ENCODE data around the gene ZFP36L2.

Gene ZFP36L2

DNA sequence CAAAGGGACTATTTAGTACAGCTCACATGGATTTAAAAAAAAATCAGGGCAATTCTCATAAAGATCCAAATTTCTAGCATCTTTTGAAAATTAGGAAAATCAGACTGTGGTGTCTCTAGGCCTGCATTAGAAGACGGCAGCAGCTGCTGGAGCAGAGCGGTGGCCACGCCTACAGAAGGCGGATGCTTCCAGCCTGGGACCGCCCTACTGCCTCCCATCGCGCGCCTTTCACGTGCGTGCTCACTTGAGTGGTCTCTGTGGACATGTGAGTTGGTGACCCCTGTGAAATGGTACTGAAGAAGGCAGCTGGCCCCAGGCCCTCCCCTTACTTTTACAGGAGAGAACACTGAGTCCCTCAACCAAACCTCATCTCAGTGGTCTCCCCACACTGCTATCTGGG lies 15.2 kb upstream of the ZFP36L2 start:
- no peak for DNase-seq

DNA sequence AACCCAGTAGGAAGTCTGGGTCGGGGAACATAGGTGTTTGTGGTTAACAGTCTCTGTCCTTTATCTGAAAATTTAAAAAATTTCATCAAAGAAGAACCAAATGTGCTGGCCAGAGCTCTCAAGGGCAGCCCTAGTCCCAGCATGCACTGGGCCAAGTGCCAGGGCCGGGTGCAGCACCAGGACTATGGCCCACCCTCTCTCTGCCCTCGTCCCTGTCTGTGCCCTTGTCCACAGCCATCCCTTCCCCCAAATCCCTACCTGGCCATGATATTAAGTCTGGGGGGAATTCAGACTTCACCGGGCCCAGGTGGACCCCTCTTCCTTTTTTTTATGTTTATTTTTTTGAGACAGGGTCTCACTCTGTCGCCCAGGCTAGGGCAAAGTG lies 14.4 kb upstream of the ZFP36L2 start:
- no peak for DNase-seq

DNA sequence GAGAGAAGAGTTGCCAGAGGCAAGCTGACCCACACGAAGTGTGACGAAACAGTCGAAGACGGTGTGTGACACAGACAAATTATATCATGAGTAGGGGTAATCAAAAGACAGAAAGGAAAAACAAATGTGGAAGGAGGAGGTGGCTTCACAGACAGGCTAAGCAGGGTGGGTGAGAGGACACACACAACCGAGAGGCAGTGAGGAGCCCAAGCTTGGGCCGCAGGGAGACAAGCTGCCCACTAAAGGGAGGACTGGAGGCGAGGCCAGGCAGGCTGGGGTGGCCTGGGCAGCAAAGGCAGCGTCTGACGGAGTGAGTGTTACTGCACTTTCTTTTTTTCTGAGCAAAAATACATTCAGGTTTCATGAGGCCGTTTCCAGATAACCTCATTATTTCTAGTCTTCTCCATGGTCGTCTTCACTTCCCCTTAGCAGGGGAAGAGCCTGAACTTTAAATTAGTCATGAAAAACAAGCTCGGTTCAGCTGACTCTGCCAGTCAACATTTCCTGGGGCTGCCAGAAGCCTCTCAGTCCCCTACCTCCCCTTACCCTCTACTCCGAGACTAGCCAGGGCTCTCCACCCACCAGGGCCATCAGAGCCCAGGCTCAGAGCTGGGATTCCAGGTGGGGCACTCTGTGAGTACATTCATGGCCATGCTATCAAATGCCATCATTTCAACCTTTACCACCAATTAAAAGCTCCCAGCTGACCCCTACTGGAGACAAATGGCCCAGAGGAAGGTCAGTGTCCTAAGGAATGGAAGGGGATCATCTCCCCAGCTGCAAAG lies 13.8 kb upstream of the ZFP36L2 start:
- no peak for DNase-seq

DNA sequence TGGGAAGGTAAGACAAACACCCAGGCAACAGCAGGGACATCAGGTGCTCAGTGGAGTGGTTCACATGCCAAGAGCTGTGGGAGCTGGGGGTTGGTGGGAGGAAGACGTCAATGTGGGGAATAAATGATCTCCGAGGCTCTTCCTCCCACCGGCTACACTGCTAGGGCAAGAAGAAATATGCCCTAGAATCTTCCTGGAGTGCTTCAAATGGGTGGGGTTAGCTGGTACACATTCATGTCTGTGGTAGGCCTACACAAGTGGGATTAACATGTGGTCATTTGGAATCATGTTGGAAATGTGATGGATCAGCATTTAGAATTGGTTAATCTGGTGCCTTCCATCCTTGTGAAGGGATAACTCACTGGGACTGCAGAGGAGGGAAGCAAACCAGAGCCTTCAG lies 12.4 kb upstream of the ZFP36L2 start:
- DNase-seq: no peak

DNA sequence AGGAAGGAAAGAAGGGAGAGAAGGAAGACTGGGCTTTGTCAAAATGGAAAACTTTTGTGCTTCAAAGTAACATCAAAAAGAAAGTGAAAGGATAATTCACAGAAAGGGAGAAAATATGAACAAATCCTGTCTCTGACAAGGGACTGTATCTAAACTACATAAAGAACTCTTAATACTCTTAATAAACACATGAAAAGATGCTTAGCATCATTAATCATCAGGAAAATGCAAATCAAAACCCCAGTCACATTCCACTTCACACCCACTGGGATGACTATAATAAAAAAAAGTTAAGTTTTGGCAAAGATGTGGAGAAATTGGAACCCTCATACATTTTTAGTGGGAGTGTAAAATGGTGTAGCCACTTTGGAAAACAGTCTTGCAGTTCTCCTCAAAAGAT lies 11.8 kb upstream of the ZFP36L2 start:
- DNase-seq: no peak

DNA sequence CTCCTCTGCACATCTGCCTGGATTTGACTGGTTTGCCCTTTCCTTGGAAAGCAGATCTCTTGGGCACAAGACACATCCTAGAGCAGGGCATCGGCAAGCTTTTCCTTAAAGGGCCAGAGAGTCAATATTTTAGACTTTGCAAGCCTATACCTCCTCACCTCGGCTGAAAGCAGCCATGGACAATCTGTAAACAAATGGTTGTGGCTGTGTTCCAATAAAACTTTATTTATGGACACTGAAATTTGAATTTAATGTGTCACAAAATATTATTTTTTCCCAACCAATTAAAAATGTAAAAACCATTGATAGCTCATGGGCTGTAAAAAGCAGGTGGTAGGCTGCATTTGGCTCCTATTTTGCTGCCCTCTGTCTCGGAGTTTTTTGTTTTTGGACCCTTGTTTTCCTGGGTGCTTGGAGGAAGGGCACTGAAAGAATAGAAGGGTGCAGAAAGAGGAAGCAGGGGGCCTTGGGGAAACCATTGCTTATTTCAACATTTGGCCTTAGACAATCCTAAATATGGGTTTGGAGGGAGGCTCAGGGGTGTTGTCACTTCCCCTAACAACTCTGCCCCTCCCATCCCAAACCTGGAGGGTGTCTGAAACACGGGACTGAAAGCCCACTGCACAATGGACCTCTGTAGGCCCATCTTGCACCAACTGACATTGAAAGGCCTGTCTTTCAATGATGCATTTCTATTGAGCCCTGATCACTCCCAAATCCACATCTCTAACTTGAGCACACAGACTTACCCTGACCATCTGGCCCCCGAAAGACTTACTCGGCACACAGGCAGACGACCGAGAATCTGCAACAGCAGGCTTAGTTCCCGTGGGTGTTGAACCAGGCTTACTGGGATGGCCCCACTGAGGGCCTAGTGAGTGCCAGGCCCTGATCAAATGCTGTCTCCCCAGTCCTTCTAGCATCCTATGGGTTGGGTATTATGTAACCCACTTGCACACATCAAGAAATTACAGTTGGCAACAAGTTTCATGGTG lies 7.1 kb upstream of the ZFP36L2 start:
- no peak for DNase-seq

DNA sequence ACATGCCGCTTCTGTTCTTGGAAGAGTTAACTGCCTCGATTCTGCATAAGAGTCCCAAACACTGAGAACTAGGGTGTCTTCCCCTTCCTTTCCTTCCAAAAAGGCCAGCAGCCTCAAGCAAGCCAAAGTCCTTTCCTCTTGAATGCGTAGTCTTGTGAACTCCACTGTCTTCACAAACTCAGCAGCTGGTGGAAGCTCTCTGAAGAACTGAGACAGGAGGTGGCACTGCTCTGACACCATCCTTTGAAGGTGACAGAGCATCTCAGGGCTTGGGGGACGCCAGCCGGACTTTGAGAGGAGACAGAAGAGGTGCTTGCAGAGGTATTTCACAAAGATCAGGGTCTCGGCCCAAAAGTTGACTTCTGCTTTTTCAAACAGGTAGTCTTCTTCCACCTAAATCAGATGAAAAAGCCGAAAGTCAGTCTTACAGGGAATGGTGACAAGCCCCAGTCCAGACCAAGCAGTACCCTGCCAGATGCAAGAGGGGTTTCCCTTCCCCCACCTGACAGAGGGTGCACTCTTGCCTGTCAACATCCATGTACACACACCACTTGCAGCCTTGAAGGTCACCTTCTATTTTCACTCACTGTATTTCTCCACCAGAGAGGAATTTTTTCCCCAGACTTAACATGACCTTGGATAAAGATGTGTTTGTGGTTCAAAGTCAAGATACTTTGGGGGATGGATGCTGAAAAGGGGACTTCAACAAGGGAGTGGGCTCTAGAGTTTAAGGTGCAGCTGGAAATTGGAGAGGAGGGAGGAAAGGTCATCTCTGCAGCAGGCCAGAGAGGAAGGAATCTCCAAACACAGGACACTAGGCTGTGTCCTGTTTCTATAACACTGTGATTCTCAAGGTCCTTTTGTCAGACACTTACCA lies 4.8 kb upstream of the ZFP36L2 start:
- no peak for DNase-seq

DNA sequence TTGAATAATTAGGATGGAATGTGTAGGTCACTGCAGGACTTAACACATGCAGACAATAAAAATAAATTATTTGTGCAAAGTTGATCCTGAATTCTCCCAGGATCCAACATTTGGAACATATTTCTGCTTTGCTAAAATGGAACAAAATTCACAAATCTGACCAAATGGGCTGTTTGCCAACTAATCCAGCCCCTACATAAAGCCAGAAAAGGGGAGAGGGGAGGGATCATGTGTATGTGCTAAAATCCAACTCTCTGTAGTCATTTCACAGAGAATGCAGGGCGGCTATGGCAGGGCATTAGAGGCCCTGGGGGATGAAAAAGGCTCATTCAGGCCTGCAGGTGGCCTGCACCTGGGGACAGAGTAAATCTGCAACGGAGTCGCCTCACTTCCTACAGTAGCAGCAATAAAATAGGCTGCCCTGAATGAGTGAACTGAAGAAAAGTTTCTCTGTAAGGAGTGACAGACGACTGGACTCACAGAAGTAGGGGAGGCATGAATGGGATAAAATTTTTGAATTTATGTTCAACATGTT lies 4.0 kb upstream of the ZFP36L2 start:
- no peak for DNase-seq

DNA sequence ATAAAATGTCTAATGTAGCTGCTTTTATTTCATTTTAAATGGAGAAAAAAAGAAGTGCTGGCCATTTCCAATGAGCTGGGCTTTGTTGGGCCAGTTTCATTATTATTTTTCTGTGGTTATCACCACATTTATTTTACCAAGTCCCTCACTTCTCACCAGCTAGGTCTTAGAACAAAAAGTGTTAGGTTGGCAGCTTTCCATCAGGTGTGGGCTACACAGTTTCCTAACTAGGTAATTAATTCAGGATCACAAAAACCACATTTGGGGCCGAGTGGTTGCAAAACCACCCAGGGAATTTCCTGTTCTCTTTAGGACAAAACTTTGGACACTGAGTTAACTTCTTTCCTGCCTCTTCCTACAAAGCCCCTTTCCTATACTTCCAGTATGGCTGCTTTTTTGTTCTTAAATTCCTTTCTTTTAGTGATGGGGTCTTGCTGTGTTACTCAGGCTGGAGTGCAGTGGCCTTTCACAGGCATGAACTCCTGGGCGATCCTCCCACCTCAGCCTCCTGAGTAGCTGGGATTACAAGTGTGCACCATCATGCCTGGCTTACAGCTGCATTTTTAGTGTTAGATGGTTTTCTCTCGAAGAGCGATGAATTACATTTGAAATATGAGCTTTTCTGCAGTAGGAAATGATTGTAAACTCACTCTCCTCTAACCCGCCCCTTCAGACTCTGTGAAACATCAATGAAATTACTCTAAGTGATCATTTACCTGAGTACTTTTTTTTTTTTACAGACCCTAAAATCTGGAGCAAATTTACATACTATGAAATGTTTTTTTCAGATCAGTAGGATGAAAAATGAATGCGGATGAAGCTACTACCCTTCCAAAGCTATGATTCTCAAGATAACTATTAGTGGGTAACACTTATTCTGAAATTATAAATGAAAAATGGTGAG lies 2.6 kb upstream of the ZFP36L2 start:
- no peak for DNase-seq

DNA sequence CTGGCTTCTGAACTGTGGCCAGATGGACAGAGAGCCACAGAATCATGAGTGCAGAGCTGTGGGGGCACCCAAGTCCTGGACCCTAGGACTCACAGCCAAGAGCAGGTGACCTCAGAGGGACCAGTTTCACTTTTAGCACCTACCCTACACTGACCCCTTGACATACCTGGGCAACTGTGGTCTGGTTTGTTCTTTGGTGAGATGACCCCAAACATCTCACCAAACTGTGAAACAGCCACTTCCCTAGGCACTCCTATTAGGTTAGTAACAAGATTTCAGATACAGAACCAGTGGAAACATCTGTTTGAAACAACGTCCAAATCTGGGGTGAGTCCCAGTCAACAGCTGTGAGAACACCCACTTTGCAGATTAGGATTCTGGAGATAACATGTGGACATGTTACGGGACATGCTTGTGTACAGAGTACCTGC lies 1.9 kb upstream of the ZFP36L2 start:
- no peak for DNase-seq

DNA sequence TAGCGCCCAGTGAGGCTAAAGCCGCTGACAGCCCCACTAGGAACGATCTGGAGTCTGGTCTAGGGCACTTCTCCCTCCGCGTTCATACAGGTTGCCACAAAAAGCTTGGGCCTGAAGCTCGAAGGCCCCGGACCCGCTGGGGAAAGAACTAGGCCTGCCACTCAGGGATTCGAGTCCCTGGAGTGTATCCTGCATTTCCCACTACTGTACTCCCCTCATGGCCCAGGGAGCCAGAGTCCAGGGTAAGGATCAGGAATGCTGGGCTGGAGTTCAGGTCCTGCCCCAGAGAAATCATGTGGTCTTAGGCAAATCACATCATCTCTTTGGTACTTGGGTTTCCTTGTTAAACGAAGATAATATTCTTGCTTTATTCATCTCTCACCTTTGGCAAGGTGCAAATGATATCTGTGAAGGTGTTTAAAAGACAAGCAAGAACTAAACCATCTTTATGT lies 1.4 kb upstream of the ZFP36L2 start:
- DNase-seq: no peak

DNA sequence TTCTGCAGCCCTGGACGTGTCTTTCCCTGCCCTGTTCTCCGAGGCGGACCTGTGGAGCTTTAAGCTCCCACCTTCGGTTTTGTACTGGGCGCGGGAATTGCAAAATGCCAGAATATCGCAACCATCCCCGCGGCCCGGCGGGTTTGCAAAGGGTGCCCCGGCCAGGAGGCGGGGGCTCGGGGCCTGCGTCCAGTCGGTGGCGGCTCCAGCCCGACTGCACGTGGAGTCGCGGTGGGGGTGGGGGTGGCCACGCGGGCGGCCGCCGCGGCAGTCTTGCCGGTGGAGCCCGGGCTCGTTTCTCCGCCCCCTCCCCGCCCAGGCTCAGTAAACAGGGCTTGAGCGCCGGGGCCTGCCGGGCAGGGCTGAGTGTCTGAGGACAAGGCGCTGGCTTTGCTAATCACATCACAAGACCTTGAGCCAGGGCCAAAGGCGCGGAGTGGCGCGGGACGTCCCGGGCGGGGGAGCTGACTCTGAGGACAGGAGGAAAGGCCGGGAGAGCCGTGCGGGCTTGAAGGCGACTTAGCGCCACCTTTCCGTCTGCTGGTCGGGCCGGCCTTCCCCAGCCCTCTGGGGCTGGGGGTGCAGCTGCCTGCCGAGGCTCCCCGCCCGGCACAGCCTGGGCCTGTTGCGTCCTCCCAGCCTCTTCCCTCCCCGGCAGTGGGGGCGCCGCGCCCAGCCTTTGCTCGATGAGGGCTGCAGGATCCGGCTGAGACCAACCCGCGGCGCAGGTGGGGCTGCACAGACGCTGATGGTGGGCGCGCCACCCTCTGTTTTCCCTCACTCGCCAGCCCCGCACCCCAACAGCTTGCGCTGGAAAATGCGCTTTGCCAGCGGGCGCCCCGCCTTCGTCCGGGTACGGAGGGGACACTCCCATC lies 786 bp upstream of the ZFP36L2 start:
- peak; percentile 48 for DNase-seq

DNA sequence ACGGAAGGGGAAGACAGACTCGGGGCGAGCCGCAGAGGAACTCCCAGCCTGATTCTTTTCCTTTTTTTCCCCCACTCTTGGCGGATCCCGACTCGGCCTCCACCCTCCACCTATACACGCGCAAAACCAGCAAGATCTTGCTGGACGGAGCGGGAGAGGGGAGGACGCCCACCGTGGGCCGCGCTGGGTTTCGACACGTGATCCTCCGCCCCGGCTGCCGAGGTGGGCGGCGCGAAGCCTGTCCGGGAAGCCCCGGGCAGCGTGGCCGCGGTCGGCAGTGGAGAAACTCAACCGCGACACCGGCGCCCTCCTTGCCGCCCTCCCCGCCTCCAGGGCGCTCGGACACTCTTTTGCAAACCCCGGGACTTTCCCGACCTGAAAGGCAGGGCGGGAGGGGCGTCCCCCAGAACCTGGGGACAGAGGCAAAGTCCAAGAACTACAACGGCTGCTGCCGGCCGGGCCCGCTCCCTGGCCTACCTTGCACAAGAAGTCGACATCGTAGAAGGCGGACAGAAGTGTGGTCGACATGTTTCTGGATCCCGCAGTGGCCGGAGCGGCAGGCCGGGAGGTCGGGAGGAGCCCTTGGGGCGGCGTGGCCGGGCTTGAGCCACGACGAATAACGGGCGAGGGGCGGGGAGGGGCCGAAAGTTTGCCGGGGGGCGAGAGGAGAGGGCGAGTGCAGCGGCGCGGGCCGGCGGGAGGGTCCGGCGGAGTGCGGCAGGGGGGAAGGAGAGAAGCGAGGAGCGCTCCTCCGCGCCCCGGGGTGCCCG lies 433 bp downstream of the ZFP36L2 start:
- DNase-seq: peak; percentile 32

DNA sequence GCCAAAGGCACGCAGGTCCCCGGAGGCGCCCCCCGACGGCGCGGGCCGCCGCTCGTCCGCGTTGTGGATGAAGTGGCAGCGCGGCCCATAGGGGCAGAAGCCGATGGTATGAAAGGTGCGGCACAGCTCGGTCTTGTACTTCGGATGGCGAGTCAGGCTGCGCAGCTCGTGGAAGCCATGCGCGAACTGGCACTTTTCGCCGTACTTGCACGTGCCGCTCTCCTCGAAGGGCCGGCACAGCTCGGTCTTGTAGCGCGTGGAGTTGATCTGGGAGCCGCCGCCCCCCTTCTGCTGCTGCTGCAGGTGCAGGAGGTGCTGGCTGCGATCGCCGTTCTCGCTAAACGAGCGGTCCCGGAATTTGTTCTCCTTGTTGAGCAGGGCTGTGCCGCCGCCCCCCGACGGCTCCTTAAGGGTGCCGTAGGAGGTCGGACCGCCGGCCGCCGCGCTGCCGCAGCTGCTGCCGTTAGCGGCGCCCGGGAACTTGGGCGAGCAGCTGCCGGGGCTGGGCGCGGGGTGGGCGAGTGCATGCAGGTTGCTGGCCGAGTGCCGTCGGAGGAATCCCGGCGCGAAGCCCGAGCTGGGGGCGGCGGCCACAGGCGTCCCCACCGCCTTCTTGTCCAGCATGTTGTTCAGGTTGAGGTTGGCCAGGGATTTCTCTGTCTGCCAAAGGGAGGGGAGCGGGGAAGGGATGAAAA lies 1.2 kb downstream of the ZFP36L2 start:
- no peak for DNase-seq

DNA sequence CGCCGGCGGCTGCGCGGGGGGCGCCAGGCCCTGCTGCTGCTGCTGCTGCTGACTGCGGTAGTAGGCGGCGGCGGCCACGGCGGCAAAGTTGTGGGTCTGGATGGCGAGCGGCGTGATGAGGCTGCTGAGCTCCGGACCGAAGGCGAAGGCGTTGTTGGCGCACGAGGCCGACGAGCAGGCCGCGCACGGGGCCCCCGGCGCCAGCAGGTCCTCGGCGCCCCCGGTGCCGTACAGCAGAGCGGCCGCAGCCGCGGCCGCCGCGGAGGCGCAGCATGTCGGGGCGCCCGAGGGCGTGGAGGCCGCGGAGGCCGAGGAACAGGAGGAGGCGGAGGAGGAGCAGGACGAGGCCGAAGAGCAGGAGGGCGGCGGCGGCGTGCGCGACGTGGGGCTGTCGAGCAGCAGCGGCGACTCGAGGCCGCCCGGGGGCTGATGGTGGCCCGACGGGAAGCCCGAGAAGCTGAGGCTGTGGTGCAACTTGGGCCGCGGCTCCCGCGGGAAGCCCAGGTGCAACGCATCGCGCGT lies 1.8 kb downstream of the ZFP36L2 start:
- no peak for DNase-seq

DNA sequence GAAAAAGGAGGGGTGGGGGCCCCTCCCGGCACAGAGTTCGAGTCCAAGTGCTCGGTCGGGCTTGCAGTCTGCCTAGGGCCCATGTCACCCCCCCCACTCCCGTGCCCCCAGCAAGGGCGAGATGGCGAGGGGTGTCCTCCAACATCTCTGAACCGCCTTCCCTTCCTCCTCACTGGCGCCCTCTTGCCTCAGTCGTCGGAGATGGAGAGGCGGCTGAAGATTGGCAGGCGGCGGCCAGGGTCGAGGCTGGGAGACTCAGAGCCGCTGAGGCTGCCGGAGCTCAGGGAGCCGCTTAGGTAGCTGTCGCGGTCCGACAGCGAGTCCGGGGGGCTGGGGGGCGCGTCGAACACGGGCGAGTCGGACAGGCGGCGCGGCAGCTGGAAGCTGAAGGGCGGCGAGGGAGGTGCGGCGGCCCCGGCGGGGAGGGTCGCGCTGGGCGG lies 2.3 kb downstream of the ZFP36L2 start:
- no peak for DNase-seq

DNA sequence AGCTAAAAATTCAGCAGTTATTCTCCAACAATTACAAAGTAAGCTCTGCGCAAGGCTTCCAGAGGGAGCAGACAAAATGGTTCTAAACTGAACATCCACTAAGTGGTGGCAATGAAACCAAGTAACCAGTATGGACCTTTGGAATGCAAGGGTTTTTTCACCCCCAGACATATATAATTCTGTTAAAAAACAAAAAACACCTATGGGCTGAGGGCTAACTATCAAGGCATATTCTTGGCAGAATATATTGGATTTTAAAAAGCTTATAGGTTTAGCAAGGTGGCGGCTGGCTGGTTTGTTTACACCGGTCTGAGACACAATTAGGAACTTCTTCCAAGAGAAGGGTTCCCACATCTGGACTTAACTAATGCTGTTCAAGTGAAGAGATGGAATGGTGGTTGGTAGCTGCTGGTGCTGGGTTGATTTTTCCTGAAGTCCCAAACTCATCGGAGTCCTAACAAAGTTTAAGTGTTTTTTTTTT lies 2.8 kb downstream of the ZFP36L2 start:
- DNase-seq: no peak
